SH-SY5Y (cell line): Measurements from ENCODE around the gene ARHGAP15.

Source experiments
- GATA2 ChIP-seq: IDR thresholded peaks from 2 replicates; pipeline ENCODE4 v1.6.1; 2011; ENCODE audit warnings: mild to moderate bottlenecking, low read depth, low read length
- GATA3 ChIP-seq: IDR thresholded peaks from 2 replicates; pipeline ENCODE4 v1.6.1; 2011; ENCODE audit warnings: low read depth, mild to moderate bottlenecking, low read length, moderate library complexity

- no peak for TF ChIP-seq GATA3
- no peak for TF ChIP-seq GATA2
Observed at GRCh38 chr2:143486976-143487375, 357.8 kb downstream of the ARHGAP15 start.
